ENCODE measurements around the gene GCC1.

The GCC1 gene

GRCh38 chr7:127585044-127585953 is at the start of gene GCC1:
Gene GCC1 (minus strand): TSS chr7:127585596. CDS start chr7:127585182, 414 bp downstream.
- peak; percentile 97 for DNase-seq (ENCODE audit: low spot score)

GRCh38 chr7:127632276-127632910 is 47.0 kb upstream of the GCC1 start:
- no peak for DNase-seq (ENCODE audit: low spot score)

- DNase-seq (ENCODE audit: low spot score): no peak
These were observed 44.0 kb upstream of the GCC1 start for GRCh38 chr7:127629268-127629854.

GRCh38 chr7:127628445-127628844 is 43.0 kb upstream of the GCC1 start:
- no peak for DNase-seq (ENCODE audit: low spot score)

- no peak for DNase-seq (ENCODE audit: low spot score)
These were observed 39.9 kb upstream of the GCC1 start for GRCh38 chr7:127625331-127625730.

GRCh38 chr7:127620406-127621233 is 35.2 kb upstream of the GCC1 start:
- no peak for DNase-seq (ENCODE audit: low spot score)

GRCh38 chr7:127619681-127620405 is 34.4 kb upstream of the GCC1 start:
- no peak for DNase-seq (ENCODE audit: low spot score)

GRCh38 chr7:127618775-127619174 is 33.4 kb upstream of the GCC1 start:
- DNase-seq (ENCODE audit: low spot score): no peak

GRCh38 chr7:127618042-127618441 is 32.6 kb upstream of the GCC1 start, which contains the start of gene PAX4:
Gene PAX4 (minus strand): TSS chr7:127618142. CDS start chr7:127615928, 2,214 bp downstream.
- no peak for DNase-seq (ENCODE audit: low spot score)

- no peak for DNase-seq (ENCODE audit: low spot score)
These were observed 31.3 kb upstream of the GCC1 start for GRCh38 chr7:127616724-127617123.

- no peak for DNase-seq (ENCODE audit: low spot score)
These were observed 26.9 kb upstream of the GCC1 start for GRCh38 chr7:127612263-127612662.

- no peak for DNase-seq (ENCODE audit: low spot score)
These were observed 23.9 kb upstream of the GCC1 start for GRCh38 chr7:127609297-127609696.

GRCh38 chr7:127608446-127608845 is 23.1 kb upstream of the GCC1 start:
- no peak for DNase-seq (ENCODE audit: low spot score)

GRCh38 chr7:127600885-127601284 is 15.5 kb upstream of the GCC1 start:
- no peak for DNase-seq (ENCODE audit: low spot score)

- DNase-seq (ENCODE audit: low spot score): no peak
These were observed 12.9 kb upstream of the GCC1 start for GRCh38 chr7:127598318-127598717.

- DNase-seq (ENCODE audit: low spot score): no peak
These were observed 10.3 kb upstream of the GCC1 start for GRCh38 chr7:127595737-127596136.

GRCh38 chr7:127594490-127594889 is 9.1 kb upstream of the GCC1 start:
- DNase-seq (ENCODE audit: low spot score): no peak

GRCh38 chr7:127592550-127592949 is 7.2 kb upstream of the GCC1 start:
- DNase-seq (ENCODE audit: low spot score): no peak

GRCh38 chr7:127591591-127591990 is 6.2 kb upstream of the GCC1 start:
- no peak for DNase-seq (ENCODE audit: low spot score)

- DNase-seq (ENCODE audit: low spot score): no peak
These were observed 5.8 kb upstream of the GCC1 start for GRCh38 chr7:127591189-127591588.

GRCh38 chr7:127589896-127590295 is 4.5 kb upstream of the GCC1 start:
- no peak for DNase-seq (ENCODE audit: low spot score)
